ENCODE data around the gene KY.

DNA sequence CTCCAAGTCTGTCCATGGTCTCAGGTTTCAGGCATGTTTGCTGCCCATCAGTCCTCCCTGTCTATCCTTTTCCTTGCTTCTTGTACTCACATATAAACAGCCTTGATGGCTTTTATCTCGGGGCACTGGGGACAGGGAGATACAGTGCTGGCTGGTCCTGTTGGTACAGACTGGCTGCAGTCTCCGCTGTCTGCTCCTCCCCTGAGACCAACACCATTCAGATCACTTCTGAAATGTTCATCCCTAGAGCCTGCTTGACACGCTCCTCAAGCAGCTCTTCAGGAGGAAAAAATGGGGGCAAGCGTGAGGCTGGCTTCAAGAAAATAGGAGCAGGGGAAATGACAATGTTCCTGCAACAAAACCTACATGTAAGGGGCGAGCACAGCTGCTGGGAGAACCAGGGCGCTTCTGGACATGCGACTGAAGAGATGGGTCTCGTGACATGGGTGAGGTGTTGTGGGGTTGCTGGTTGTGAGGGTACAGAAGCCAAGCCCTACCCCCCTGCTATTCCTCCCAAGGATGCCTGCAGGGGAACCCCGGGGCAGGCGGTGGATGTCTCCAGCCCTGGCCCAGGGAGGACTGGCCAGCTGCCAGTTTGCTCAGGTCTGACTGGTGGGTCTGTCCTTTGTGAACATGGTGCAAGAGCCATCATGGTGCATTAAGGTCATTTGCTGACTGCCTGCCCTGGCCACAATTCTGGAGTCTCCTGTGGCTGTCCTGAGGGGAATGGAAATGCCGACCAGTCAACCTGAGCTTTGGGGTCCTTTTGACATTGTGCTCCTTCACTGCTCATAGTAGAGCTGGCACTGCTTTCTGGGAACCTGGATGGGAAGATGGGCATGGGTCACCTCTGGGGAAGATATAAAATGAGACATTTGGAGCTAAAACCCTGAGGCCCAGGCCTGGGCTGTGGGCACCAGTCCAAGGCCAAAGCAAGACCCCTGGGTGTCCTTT is 40.1 kb downstream of the KY start:
- TF ChIP-seq, protein P1, sequence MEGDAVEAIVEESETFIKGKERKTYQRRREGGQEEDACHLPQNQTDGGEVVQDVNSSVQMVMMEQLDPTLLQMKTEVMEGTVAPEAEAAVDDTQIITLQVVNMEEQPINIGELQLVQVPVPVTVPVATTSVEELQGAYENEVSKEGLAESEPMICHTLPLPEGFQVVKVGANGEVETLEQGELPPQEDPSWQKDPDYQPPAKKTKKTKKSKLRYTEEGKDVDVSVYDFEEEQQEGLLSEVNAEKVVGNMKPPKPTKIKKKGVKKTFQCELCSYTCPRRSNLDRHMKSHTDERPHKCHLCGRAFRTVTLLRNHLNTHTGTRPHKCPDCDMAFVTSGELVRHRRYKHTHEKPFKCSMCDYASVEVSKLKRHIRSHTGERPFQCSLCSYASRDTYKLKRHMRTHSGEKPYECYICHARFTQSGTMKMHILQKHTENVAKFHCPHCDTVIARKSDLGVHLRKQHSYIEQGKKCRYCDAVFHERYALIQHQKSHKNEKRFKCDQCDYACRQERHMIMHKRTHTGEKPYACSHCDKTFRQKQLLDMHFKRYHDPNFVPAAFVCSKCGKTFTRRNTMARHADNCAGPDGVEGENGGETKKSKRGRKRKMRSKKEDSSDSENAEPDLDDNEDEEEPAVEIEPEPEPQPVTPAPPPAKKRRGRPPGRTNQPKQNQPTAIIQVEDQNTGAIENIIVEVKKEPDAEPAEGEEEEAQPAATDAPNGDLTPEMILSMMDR (optimal IDR thresholded peaks at IDR 0.05 in 1 of 3, IDR thresholded peaks at IDR 0.05 in 1 of 3, conservative IDR thresholded peaks at IDR 0.05 in 1 of 3; ENCODE audit: extremely low read depth in 1 of 3, insufficient read depth in 2 of 3, low read length in 3 of 3) = no peak
- no peak for TF ChIP-seq EZH2 (IDR thresholded peaks at IDR 0.05; ENCODE audit: low read length)

Data from keratinocyte (primary cell).